Measurements from ENCODE around the gene C3orf33.

DNA sequence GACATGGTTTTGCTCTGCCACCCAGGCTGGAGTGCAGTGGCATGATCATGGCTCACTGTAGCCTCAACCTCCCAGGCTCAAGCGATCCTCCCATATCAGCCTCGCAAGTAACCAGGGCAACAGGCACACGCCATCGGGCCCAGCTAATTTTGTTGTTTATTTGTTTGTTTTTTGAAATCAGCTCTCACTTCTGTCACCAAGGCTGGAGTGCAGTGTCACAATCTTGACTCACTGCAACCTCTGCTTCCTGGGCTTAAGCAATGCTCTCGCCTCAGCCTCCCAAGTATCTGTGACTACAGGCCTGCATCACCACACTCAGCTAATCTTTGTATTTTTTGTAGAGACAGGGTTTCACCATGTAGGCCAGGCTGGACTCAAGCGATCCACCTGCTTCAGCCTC is 35.0 kb downstream of the C3orf33 start:
- TF ChIP-seq, protein P1, sequence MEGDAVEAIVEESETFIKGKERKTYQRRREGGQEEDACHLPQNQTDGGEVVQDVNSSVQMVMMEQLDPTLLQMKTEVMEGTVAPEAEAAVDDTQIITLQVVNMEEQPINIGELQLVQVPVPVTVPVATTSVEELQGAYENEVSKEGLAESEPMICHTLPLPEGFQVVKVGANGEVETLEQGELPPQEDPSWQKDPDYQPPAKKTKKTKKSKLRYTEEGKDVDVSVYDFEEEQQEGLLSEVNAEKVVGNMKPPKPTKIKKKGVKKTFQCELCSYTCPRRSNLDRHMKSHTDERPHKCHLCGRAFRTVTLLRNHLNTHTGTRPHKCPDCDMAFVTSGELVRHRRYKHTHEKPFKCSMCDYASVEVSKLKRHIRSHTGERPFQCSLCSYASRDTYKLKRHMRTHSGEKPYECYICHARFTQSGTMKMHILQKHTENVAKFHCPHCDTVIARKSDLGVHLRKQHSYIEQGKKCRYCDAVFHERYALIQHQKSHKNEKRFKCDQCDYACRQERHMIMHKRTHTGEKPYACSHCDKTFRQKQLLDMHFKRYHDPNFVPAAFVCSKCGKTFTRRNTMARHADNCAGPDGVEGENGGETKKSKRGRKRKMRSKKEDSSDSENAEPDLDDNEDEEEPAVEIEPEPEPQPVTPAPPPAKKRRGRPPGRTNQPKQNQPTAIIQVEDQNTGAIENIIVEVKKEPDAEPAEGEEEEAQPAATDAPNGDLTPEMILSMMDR (IDR thresholded peaks at IDR 0.05): no peak
- no peak for TF ChIP-seq POLR2A (IDR thresholded peaks at IDR 0.05)

Measured in right lobe of liver (tissue), 4 donors.